Ovary (tissue), 3 donors: Measurements from ENCODE around the gene ARSI.

Experiments used
- CTCF ChIP-seq, 3 donors: fragments of 450-650 bp in 2 of 3; fragments of 200-600 bp in 1 of 3; IDR thresholded peaks; one replicate each; pipeline versions ENCODE4 v1.5.1 to v1.8.0; 2016 to 2022; ENCODE audit warnings: antibody characterized with exemption in 3 of 3, mild to moderate bottlenecking in 1 of 3
- EP300 ChIP-seq: sonication (generic); formaldehyde crosslinking; IDR thresholded peaks from one replicate; pipeline ENCODE4 v1.6.1; 2017; ENCODE audit warnings: antibody characterized with exemption
- POLR2A ChIP-seq: fragments of 450-650 bp; IDR thresholded peaks from one replicate; pipeline ENCODE4 v1.6.1; 2017; ENCODE audit warnings: antibody characterized with exemption, mild to moderate bottlenecking, moderate library complexity
- donor health status: DM: no; HTN: no; CAD: no.

GRCh38 chr5:150311015-150311692, 8.4 kb upstream of the ARSI start:
- TF ChIP-seq CTCF (IDR thresholded peaks at IDR 0.05) (no peak), POLR2A (no peak), EP300 (no peak)
